ENCODE data around the gene MBD3L3. TPM values are rescaled to one million over a fixed set of nuclear protein-coding genes. Genes with fewer than 3 reads are reported as not detected.
"Not testable (repeated sequence)": the region's sequence is repeated elsewhere in the genome, so short reads cannot be mapped to it uniquely, and the experiment has no call there.

The MBD3L3 gene
- polyA plus RNA-seq, 3 donors: not detected

- no peak for DNase-seq
Measured at GRCh38 chr19:7063764-7064418, 5.4 kb upstream of the MBD3L3 start.

GRCh38 chr19:7063339-7063738 is 4.9 kb upstream of the MBD3L3 start:
- DNase-seq: no peak

GRCh38 chr19:7059977-7060376 is 1.5 kb upstream of the MBD3L3 start:
- not testable (repeated sequence) for DNase-seq

- not testable (repeated sequence) for DNase-seq
Measured at GRCh38 chr19:7056371-7056770, 2.1 kb downstream of the MBD3L3 start.

- not testable (repeated sequence) for DNase-seq
Measured at GRCh38 chr19:7055679-7056078, 2.8 kb downstream of the MBD3L3 start.

GRCh38 chr19:7054635-7055368 is 3.7 kb downstream of the MBD3L3 start:
- not testable (repeated sequence) for DNase-seq

GRCh38 chr19:7052896-7053295 is 5.6 kb downstream of the MBD3L3 start:
- DNase-seq: not testable (repeated sequence)

GRCh38 chr19:7051421-7051820 is 7.1 kb downstream of the MBD3L3 start:
- not testable (repeated sequence) for DNase-seq

- not testable (repeated sequence) for DNase-seq
Measured at GRCh38 chr19:7049021-7049420, 9.5 kb downstream of the MBD3L3 start, which contains the start of gene MBD3L2. MBD3L2 (plus strand) TSS chr19:7049321; CDS start chr19:7049374, 53 bp downstream.

GRCh38 chr19:7041563-7041962 is 16.9 kb downstream of the MBD3L3 start:
- not testable (repeated sequence) for DNase-seq

GRCh38 chr19:7040079-7040478 is 18.4 kb downstream of the MBD3L3 start, which contains the start of gene MBD3L4:
MBD3L4 (minus strand) TSS chr19:7040179; CDS start chr19:7040144, 35 bp downstream.
- DNase-seq: not testable (repeated sequence)

GRCh38 chr19:7030278-7030677 is 28.2 kb downstream of the MBD3L3 start, which contains the start of gene MBD3L5:
MBD3L5 (plus strand) TSS chr19:7030578; CDS start chr19:7030612, 34 bp downstream.
- DNase-seq: not testable (repeated sequence)

GRCh38 chr19:7028790-7029189 is 29.7 kb downstream of the MBD3L3 start:
- not testable (repeated sequence) for DNase-seq

- DNase-seq: not testable (repeated sequence)
Measured at GRCh38 chr19:7021331-7021730, 37.1 kb downstream of the MBD3L3 start, which contains the start of gene MBD3L2B. MBD3L2B (minus strand) TSS chr19:7021431; CDS start chr19:7021397, 34 bp downstream.

- DNase-seq: no peak
Measured at GRCh38 chr19:7018828-7019227, 39.6 kb downstream of the MBD3L3 start.

GRCh38 chr19:7013678-7014077 is 44.8 kb downstream of the MBD3L3 start:
- no peak for DNase-seq

GRCh38 chr19:7010722-7011593 is 47.5 kb downstream of the MBD3L3 start:
- DNase-seq: no peak

GRCh38 chr19:7007859-7008258 is 50.6 kb downstream of the MBD3L3 start:
- no peak for DNase-seq

All from renal pelvis (tissue), 4 donors.